PC-3 (cell line): ENCODE results near the gene CYB561D2.

ENCODE experiments used
- EZH2 ChIP-seq: fragments of 300-600 bp; sonication (generic); IDR thresholded peaks from one replicate; pipeline ENCODE4 v1.6.1; 2017; ENCODE audit warnings: antibody characterized with exemption, mild to moderate bottlenecking, low read length; ENCODE audit not compliant: unreplicated experiment
- EZH2phosphoT487 ChIP-seq: fragments of 300-600 bp; sonication (generic); IDR thresholded peaks from 2 replicates; pipeline ENCODE4 v1.6.1; 2018; ENCODE audit warnings: mild to moderate bottlenecking, antibody characterized with exemption, low read length, borderline replicate concordance
- TF ChIP-seq, protein P1 (sequence below): fragments of 300-600 bp; sonication (generic); conservative IDR thresholded peaks from 2 replicates; pipeline ENCODE4 v1.5.1; 2017; ENCODE audit warnings: antibody characterized with exemption, low read depth, mild to moderate bottlenecking, low read length

DNA sequence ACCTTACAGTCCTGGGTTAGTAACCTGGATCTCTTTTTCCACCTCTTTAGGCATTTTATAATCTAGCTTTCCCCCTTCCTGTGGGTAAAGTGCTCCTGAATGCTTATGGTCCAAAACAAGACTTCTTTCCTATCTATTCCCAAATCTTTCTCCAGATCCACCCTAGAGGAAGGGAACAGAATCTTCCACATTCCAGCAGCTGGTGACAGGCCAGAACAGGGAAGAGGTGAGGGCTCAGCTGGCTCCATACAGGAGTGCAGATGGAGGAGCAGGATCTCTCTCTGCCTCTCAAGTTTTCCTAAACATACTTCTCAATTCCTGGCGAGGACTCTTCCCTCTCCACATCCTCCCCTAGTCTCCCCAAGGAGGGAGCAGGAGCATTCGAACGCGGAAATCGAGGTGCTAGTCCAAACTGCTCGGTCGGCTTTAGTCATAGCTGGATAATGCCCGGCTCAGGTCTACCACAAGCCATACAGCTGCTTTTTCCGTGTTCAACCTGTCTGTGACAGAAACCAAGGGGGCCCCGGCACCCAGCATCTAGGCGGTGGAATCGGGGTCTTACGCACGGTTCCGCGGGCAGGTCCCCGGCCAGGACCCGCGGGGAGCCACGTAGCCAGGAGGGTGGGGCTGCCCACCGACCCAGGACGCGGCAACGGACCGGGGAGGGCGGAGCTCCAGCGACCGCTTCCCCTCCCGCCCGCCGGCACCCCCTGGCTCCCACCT lies 14.0 kb upstream of the CYB561D2 start:
- TF ChIP-seq, protein P1, sequence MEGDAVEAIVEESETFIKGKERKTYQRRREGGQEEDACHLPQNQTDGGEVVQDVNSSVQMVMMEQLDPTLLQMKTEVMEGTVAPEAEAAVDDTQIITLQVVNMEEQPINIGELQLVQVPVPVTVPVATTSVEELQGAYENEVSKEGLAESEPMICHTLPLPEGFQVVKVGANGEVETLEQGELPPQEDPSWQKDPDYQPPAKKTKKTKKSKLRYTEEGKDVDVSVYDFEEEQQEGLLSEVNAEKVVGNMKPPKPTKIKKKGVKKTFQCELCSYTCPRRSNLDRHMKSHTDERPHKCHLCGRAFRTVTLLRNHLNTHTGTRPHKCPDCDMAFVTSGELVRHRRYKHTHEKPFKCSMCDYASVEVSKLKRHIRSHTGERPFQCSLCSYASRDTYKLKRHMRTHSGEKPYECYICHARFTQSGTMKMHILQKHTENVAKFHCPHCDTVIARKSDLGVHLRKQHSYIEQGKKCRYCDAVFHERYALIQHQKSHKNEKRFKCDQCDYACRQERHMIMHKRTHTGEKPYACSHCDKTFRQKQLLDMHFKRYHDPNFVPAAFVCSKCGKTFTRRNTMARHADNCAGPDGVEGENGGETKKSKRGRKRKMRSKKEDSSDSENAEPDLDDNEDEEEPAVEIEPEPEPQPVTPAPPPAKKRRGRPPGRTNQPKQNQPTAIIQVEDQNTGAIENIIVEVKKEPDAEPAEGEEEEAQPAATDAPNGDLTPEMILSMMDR: 0 out of 2 replicates have a peak, but pooled peaks have one; percentile 11
- TF ChIP-seq EZH2 (no peak), EZH2phosphoT487 (no peak)
